Adrenal gland (tissue), 12 donors: ENCODE data around the gene TCP10L. TPM values are rescaled to one million over a fixed set of nuclear protein-coding genes. Genes with fewer than 3 reads are reported as not detected.

ENCODE experiments used
- DNase-seq, 7 donors: peaks; one replicate each; pipeline ENCODE4 v3.0.0-alpha.2; 2019 to 2020
- H3K27ac ChIP-seq, 5 donors: fragments of 200-600 bp; sonication (generic) in 4 of 5; 1 replicate in 3 of 5; 2 replicates in 2 of 5; pipeline versions ENCODE4 v1.5.1 to v1.8.0; 2016 to 2020; ENCODE audit warnings: mild to moderate bottlenecking in 1 of 5
- H3K27me3 ChIP-seq: fragments of 200-600 bp; 2 replicates; pipeline ENCODE4 v1.8.0; 2021
- H3K36me3 ChIP-seq, 2 donors: fragments of 200-600 bp; replicated peaks in 1 of 2; 1 replicate in 1 of 2; 2 replicates in 1 of 2; pipeline versions ENCODE4 v1.5.1 to v1.8.0; 2018 to 2022
- H3K4me1 ChIP-seq, 2 donors: fragments of 200-600 bp; replicated peaks in 1 of 2; 1 replicate in 1 of 2; 2 replicates in 1 of 2; pipeline versions ENCODE4 v1.5.1 to v1.8.0; 2018 to 2021
- H3K4me3 ChIP-seq, 4 donors: fragments of 200-600 bp; sonication (generic) in 3 of 4; one replicate each; pipeline ENCODE4 v1.5.1; 2016 to 2018
- H3K9me3 ChIP-seq, 3 donors: fragments of 200-600 bp; sonication (generic) in 1 of 3; replicated peaks in 1 of 3; 1 replicate in 2 of 3; 2 replicates in 1 of 3; pipeline versions ENCODE4 v1.5.1 to v1.8.0; 2016 to 2021
- CTCF ChIP-seq, 6 experiments: fragments of 450-650 bp in 4 of 6; fragments of 200-600 bp in 2 of 6; sonication (generic) in 1 of 6; IDR thresholded peaks; 1 replicate in 5 of 6; 2 replicates in 1 of 6; pipeline versions ENCODE4 v1.5.1 to v1.8.0; 2016 to 2021; ENCODE audit warnings: antibody characterized with exemption in 6 of 6, mild to moderate bottlenecking in 2 of 6, moderate library complexity in 1 of 6
- POLR2A ChIP-seq, 2 donors: fragments of 450-650 bp; IDR thresholded peaks; one replicate each; pipeline ENCODE4 v1.6.1; 2017; ENCODE audit warnings: antibody characterized with exemption in 2 of 2, mild to moderate bottlenecking in 2 of 2, moderate library complexity in 1 of 2
- WGBS, 4 donors: extraction: QIAGEN DNeasy Blood & Tissue Kit in 2 of 4; methylation state at CpG; one replicate each; pipeline versions ENCODE4 v1.1.5 to v1.1.7; 2013 to 2017; 5-methylcytosine and 5-hydroxymethylcytosine counted together
- intact Hi-C, 2 donors: fragments of 100-400 bp; cut with DNase I; formaldehyde crosslinking; loops; one replicate each; pipeline versions ENCODE4 v1.14.1 to v1.15.0; 2022 to 2023
- polyA plus RNA-seq, 3 donors: library from polyadenylated mRNA; stranded (reverse); fragments of 200-250 nt in 2 of 3; fragments of 350-450 nt in 1 of 3; fragmentation: Illumina TruSeq in 1 of 3; extraction: RNeasy Lipid Tissue Mini Kit (QIAGEN cat#74804) in 1 of 3; gene quantifications; one replicate each; pipeline ENCODE4 v1.2.3, GENCODE V29; 2013 to 2014
- total RNA-seq, 9 donors: library from RNA; depleted of rRNA in 4 of 9; stranded (reverse); fragments of >200 nt in 4 of 9; fragments of 120-200 nt in 1 of 9; fragmentation: NEBNext Ultra II Directional in 1 of 9; extraction: Animal tissue kit (Norgen Biotek cat#: 25700) in 1 of 9; gene quantifications; one replicate each; pipeline versions ENCODE4 v1.1.0 to v1.2.4, GENCODE V29; 2013 to 2023
- donor health status: healthy with polysubstance abuse.
- donor health status: Bipolar disorder and iron deficiency.
- donor health status: DM: yes; HTN: yes; CAD: no.
- donor health status: DM: no; HTN: no; CAD: no.
- donor health status: DM: no; HTN: no; CAD: no.
- donor health status: DM: yes; HTN: yes; CAD: no.

TCP10L gene
- total and polyA plus RNA-seq, 12 donors = 0.28 to 3.0 (median 0.82) TPM; not detected in 2

DNA sequence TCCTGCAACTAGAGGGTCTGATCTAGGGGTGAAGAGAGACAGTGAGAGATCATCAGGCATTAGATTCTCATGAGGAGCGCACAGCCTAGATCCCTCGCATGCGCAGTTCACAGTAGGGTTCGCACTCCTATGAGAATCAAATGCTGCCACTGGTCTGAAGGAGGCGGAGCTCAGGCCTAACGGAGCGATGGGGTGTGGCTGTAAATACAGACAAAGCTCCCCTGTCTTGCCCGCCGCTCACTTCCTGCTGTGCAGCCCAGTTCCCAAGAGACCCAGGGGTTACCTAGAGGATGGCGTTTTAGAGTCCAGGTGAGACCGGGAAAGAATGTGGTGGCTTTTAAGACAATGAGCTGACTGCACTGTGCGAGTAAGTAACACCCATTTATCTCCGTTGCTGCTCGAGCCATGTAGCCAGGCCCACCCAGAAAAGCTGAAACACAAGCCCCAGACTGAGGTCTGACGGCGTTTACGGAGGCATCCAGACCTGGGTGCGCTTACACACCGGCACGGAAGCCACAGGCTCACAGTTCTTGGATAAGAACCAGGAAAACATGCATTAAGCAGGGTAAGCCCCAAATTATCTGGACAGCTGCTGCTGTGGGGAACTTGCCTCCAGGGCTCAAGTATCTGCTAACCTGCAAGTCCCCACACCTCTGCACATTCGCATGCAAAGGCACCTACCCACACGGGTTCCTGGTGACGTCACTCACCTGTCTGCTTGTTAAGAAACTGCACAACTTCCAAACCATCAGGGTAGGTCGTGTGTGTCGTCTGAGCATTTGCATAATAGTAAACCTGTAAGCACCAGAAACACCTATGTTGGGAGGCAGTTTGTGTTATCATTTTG lies 12.5 kb downstream of the TCP10L start:
- Histone ChIP-seq H3K4me1 (peaks cover 0 to 5% of the 10 kb centered on the region in 2 donors), H3K27me3 (no peaks in the 10 kb centered on the region), H3K9me3 (no peaks in the 10 kb centered on the region), H3K27ac (no peak overlapping the region), H3K4me3 (no peak overlapping the region), H3K36me3 (no peaks in the 10 kb centered on the region)
- intact Hi-C loops = no loop called here
- DNase-seq = no peak
- 74 to 81% (median 77%) methylated on average over 22 to 25 of the region's 25 CpGs for WGBS, 4 donors
- no peak for TF ChIP-seq CTCF (IDR thresholded peaks at IDR 0.05)
- no peak for TF ChIP-seq POLR2A (IDR thresholded peaks at IDR 0.05)

- Histone ChIP-seq H3K4me1 (peaks cover 0 to 5% of the 10 kb centered on the region in 2 donors), H3K9me3 (no peaks in the 10 kb centered on the region), H3K4me3 (no peak overlapping the region), H3K27ac (no peak overlapping the region), H3K27me3 (no peaks in the 10 kb centered on the region), H3K36me3 (no peaks in the 10 kb centered on the region)
- no peak for DNase-seq
- WGBS, 4 donors = 81 to 97% (median 95%) methylated on average over 3 of the region's 3 CpGs
- intact Hi-C loops = no loop called here
- TF ChIP-seq POLR2A (IDR thresholded peaks at IDR 0.05) (no peak), CTCF (IDR thresholded peaks at IDR 0.05) (no peak)
Observed at GRCh38 chr21:32570456-32570855, 14.9 kb downstream of the TCP10L start.

DNA sequence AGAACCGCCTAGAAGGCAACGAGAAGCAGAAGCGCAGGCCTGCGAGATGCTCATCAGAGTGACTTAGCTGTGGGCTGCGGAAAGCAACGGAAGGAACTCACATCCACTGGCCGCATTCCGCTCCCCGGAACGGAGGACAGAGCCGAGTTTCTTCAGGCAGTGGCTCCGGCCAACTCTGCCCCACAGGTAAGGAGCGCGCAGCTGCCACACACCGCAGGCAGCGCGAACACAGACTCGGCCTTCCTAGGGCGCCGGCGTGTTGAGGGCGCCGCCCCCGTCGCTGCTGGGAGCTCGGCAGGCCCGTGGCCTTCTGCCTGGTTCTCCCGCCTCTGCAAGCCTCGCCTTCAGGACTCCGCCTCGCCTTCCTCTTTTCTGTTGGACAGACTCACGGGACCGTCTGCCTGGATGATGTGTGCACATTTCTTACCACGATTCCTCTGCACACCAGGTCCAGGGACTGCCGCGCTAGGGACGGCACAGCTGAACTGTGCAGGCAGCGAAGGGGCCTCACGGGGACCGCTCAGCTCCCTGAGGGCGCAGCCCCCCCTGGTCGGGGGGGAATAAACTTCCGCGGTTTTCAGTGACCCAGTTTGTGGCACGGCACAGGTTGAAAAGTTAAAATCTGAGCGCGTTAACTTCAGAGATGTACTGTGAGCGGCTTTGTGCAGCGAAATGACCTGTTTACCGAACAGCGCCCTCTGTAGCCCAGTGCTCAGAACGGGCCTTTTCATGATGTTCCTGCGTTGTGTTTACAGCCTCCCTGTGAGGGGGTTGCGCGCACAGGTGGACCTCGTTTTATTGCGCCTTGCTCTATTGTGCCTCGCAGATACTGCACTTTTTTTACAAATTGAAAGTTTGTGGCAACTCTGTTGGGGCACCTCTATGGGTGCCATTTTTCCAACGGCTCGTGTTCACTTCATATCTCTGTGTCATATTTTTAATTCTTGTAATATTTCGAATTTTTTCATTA lies 15.8 kb downstream of the TCP10L start:
- peaks cover 0 to 5% of the 10 kb centered on the region in 2 donors for H3K4me1 ChIP-seq
- H3K27ac ChIP-seq = peak overlapping the region in 4 of 5 donors; percentile 44 to 69 (median 60)
- 4 to 8% (median 6%) methylated on average over 36 to 61 of the region's 61 CpGs for WGBS, 4 donors
- intact Hi-C loops = no loop called here
- H3K4me3 ChIP-seq = peak overlapping the region; percentile 28 to 55 (median 42)
- H3K9me3 ChIP-seq = peaks cover 0 to 5% (median 0%) of the 10 kb centered on the region in 3 donors
- peak; percentile 63 to 81 (median 76) for TF ChIP-seq CTCF (IDR thresholded peaks at IDR 0.05)
- TF ChIP-seq POLR2A (IDR thresholded peaks at IDR 0.05) = peak; percentile 5 to 15
- H3K27me3 ChIP-seq = no peaks in the 10 kb centered on the region
- DNase-seq = peak; percentile 70 to 88 (median 78)
- no peaks in the 10 kb centered on the region for H3K36me3 ChIP-seq

DNA sequence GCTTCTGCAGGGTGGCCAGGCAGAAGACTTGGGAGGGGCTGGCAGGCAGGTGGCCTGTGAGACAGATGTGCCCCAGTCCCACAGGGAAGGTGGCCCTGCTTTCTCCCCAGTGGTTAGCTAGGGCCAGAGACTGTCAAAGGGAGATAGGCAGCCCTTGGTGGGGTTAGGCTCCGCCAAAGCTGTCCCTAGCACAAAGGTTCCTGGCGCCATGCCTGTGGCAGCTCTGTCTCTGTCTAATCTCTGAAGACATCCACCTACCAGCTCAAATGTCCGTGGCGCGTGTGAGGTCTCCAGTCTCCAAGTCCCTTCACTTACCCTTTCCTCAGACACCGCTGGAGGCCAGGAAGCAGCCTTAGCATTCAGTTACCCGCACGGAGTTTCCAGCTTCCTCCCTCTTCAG lies 17.7 kb downstream of the TCP10L start:
- Histone ChIP-seq H3K4me3 (no peak overlapping the region), H3K27me3 (no peaks in the 10 kb centered on the region), H3K4me1 (peaks cover 0 to 5% of the 10 kb centered on the region in 2 donors), H3K9me3 (peaks cover 0 to 6% (median 0%) of the 10 kb centered on the region in 3 donors), H3K27ac (no peak overlapping the region), H3K36me3 (no peaks in the 10 kb centered on the region)
- TF ChIP-seq CTCF (IDR thresholded peaks at IDR 0.05) = no peak
- TF ChIP-seq POLR2A (IDR thresholded peaks at IDR 0.05) = no peak
- WGBS, 4 donors = 93 to 96% (median 94%) methylated on average over 8 of the region's 8 CpGs
- DNase-seq = no peak
- intact Hi-C loops = loop anchor here in 1 of 2 donors (2.0 kb wide), 1 partner anchor 159 kb away; no protein-coding TSS in a partner anchor
